ENCODE data around the gene SUCLG2.

Gene SUCLG2

GRCh38 chr3:67361323-67361722 is 293.1 kb downstream of the SUCLG2 start (continued):
- no peak for TF ChIP-seq ZNF404 (tag by site-specific recombination; IDR thresholded peaks at IDR 0.05)
- TF ChIP-seq ZNF747 (tag by site-specific recombination; IDR thresholded peaks at IDR 0.05): no peak
- TF ChIP-seq ZNF785 (tag by site-specific recombination; IDR thresholded peaks at IDR 0.05): no peak
- no peak for TF ChIP-seq ZNF449 (tag by site-specific recombination; IDR thresholded peaks at IDR 0.05)
- no peak for TF ChIP-seq ZNF544 (tag by site-specific recombination; IDR thresholded peaks at IDR 0.05)
- no peak for TF ChIP-seq HOXD13 (CRISPR knock-in tag; IDR thresholded peaks at IDR 0.05; ENCODE audit: borderline replicate concordance)

GRCh38 chr3:67357610-67358458 is 296.6 kb downstream of the SUCLG2 start:
- POLR2A ChIA-PET: no interaction called here
- no peaks in the 10 kb centered on the region for H3K9me3 ChIP-seq (ENCODE audit: control insufficient read depth, insufficient read depth, low read depth, low read length)
- H3K4me1 ChIP-seq (ENCODE audit: control insufficient read depth, insufficient read depth, low read length): no peaks in the 10 kb centered on the region
- CTCF ChIA-PET: interaction anchor here (0.6 to 2.6 kb wide), 4 partner anchors 9 to 244 kb away, joined by 3 to 9 read pairs (median 4); no protein-coding TSS in a partner anchor
- H3K27ac ChIP-seq (ENCODE audit: extremely low read depth, low read depth, low read length): no peak overlapping the region
- TF ChIP-seq IKZF3 (tag by site-specific recombination; IDR thresholded peaks at IDR 0.05) (no peak), ZNF626 (tag by site-specific recombination; IDR thresholded peaks at IDR 0.05) (no peak), ZNF777 (tag by site-specific recombination; IDR thresholded peaks at IDR 0.05; ENCODE audit: borderline replicate concordance) (no peak), TRIM28 (IDR thresholded peaks at IDR 0.05; ENCODE audit: borderline replicate concordance, low read length) (no peak), RBAK (tag by site-specific recombination; IDR thresholded peaks at IDR 0.05) (no peak), KLF7 (tag by site-specific recombination; IDR thresholded peaks at IDR 0.05; ENCODE audit: borderline replicate concordance) (no peak), ZBTB26 (tag by site-specific recombination; optimal IDR thresholded peaks at IDR 0.05) (no peak)
- no peaks in the 10 kb centered on the region for H3K36me3 ChIP-seq (ENCODE audit: control insufficient read depth in 2 of 2, insufficient read depth in 1 of 2, low read length in 2 of 2)
- H3K4me3 ChIP-seq (ENCODE audit: low read depth, low read length): no peak overlapping the region

GRCh38 chr3:67349551-67350174 is 304.7 kb downstream of the SUCLG2 start:
- H3K27ac ChIP-seq (ENCODE audit: extremely low read depth, low read depth, low read length): no peak overlapping the region
- H3K4me1 ChIP-seq (ENCODE audit: control insufficient read depth, insufficient read depth, low read length): no peaks in the 10 kb centered on the region
- H3K9me3 ChIP-seq (ENCODE audit: control insufficient read depth, insufficient read depth, low read depth, low read length): no peaks in the 10 kb centered on the region
- ChIA-PET CTCF (interaction anchor here (0.6 kb wide), 1 partner anchor 1731 kb away, joined by 3 read pairs; no protein-coding TSS in a partner anchor), POLR2A (no interaction called here)
- H3K36me3 ChIP-seq (ENCODE audit: control insufficient read depth in 2 of 2, insufficient read depth in 1 of 2, low read length in 2 of 2): no peaks in the 10 kb centered on the region
- no peak overlapping the region for H3K4me3 ChIP-seq (ENCODE audit: low read depth, low read length)
- TF ChIP-seq ZBTB21 (tag by site-specific recombination; IDR thresholded peaks at IDR 0.05) (no peak), ZNF2 (tag by site-specific recombination; IDR thresholded peaks at IDR 0.05) (no peak), SP2 (tag by site-specific recombination; IDR thresholded peaks at IDR 0.05) (no peak), INSM2 (tag by site-specific recombination; IDR thresholded peaks at IDR 0.05) (no peak), ZNF433 (tag by site-specific recombination; IDR thresholded peaks at IDR 0.05; ENCODE audit: low read depth) (no peak), ELK4 (IDR thresholded peaks at IDR 0.05; ENCODE audit: borderline replicate concordance, low read depth, low read length) (no peak), ZNF777 (tag by site-specific recombination; IDR thresholded peaks at IDR 0.05; ENCODE audit: borderline replicate concordance) (no peak), FEZF1 (tag by site-specific recombination; IDR thresholded peaks at IDR 0.05) (no peak), ZSCAN5A (tag by site-specific recombination; IDR thresholded peaks at IDR 0.05) (no peak), ZBTB49 (tag by site-specific recombination; IDR thresholded peaks at IDR 0.05; ENCODE audit: low read depth) (no peak), ZNF768 (tag by site-specific recombination; IDR thresholded peaks at IDR 0.05) (no peak)
